Right atrium auricular region (tissue), 2 donors: ENCODE results near the gene MAP1LC3B. TPM values are rescaled to one million over a fixed set of nuclear protein-coding genes. Genes with fewer than 3 reads are reported as not detected.
A peak's percentile ranks its signal among the peaks of the same experiment; 100 is the strongest.
"Not testable (repeated sequence)": the region's sequence is repeated elsewhere in the genome, so short reads cannot be mapped to it uniquely, and the experiment has no call there.

Source experiments
- DNase-seq: peaks from one replicate; pipeline ENCODE4 v3.0.0-alpha.2; 2019; ENCODE audit warnings: low spot score
- H3K27ac ChIP-seq, 2 donors: fragments of 200-600 bp; sonication (generic); 1 replicate in 1 of 2; 2 replicates in 1 of 2; pipeline ENCODE4 v1.5.1; 2016 to 2019
- H3K27me3 ChIP-seq, 2 donors: fragments of 200-600 bp; sonication (generic); one replicate each; pipeline versions ENCODE4 v1.5.1 to v1.6.0; 2017 to 2019
- H3K36me3 ChIP-seq: fragments of 200-600 bp; sonication (generic); one replicate; pipeline ENCODE4 v1.5.1; 2016
- H3K4me1 ChIP-seq, 2 donors: fragments of 200-600 bp; sonication (generic); one replicate each; pipeline versions ENCODE4 v1.5.1 to v1.6.0; 2017 to 2019
- H3K4me3 ChIP-seq, 2 donors: fragments of 200-600 bp; sonication (generic); 1 replicate in 1 of 2; 2 replicates in 1 of 2; pipeline ENCODE4 v1.5.1; 2017 to 2019; ENCODE audit warnings: mild to moderate bottlenecking in 1 of 2, moderate library complexity in 1 of 2
- H3K9me3 ChIP-seq, 2 donors: fragments of 200-600 bp; sonication (generic); one replicate each; pipeline ENCODE4 v1.5.1; 2019
- total RNA-seq, 2 donors: library from RNA; depleted of rRNA; stranded (reverse); fragments of >200 nt; gene quantifications; one replicate each; pipeline ENCODE4 v1.1.0, GENCODE V29; 2016
- TF ChIP-seq, protein P1 (sequence below), 2 donors: fragments of 200-600 bp; sonication (generic); IDR thresholded peaks; one replicate each; pipeline ENCODE4 v1.5.1; 2019; ENCODE audit warnings: antibody characterized with exemption in 2 of 2

Gene MAP1LC3B
- total RNA-seq, 2 donors from 2014 or later: 57.5 to 83.0 TPM

- no peaks in the 10 kb centered on the region for H3K36me3 ChIP-seq
- peak overlapping the region; percentile 5 to 25 for H3K4me3 ChIP-seq
- TF ChIP-seq, protein P1, sequence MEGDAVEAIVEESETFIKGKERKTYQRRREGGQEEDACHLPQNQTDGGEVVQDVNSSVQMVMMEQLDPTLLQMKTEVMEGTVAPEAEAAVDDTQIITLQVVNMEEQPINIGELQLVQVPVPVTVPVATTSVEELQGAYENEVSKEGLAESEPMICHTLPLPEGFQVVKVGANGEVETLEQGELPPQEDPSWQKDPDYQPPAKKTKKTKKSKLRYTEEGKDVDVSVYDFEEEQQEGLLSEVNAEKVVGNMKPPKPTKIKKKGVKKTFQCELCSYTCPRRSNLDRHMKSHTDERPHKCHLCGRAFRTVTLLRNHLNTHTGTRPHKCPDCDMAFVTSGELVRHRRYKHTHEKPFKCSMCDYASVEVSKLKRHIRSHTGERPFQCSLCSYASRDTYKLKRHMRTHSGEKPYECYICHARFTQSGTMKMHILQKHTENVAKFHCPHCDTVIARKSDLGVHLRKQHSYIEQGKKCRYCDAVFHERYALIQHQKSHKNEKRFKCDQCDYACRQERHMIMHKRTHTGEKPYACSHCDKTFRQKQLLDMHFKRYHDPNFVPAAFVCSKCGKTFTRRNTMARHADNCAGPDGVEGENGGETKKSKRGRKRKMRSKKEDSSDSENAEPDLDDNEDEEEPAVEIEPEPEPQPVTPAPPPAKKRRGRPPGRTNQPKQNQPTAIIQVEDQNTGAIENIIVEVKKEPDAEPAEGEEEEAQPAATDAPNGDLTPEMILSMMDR (IDR thresholded peaks at IDR 0.05): no peak
- no peaks in the 10 kb centered on the region for H3K9me3 ChIP-seq
- no peak for DNase-seq
- H3K27ac ChIP-seq: peak overlapping the region; percentile 92 to 95
- no peaks in the 10 kb centered on the region for H3K27me3 ChIP-seq
- H3K4me1 ChIP-seq: peaks cover 0 to 46% of the 10 kb centered on the region in 2 donors
These were observed 3.4 kb upstream of the MAP1LC3B start for GRCh38 chr16:87388818-87389134.

DNA sequence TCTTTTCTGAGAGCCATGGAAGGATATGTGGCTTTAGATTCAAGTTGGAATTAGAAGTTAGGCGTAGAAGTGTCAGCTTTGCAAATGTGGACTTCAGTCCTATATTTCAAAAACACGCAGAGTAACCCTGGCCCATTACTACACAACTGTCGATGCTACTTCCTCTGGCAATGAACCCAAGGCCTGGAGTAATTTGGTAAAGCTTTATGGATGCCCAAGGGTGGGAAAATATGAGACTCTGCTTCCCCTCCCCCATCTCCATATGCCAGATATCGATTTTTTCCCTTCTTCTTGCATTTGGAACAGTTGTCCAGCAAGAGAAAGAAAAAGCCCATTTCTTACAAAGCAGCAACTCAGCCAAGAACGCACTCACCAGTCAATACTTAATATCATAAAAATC is 2.9 kb upstream of the MAP1LC3B start:
- Histone ChIP-seq H3K27me3 (no peaks in the 10 kb centered on the region), H3K4me3 (no peak overlapping the region), H3K27ac (peak overlapping the region; percentile 92 to 95), H3K36me3 (no peaks in the 10 kb centered on the region), H3K9me3 (no peaks in the 10 kb centered on the region), H3K4me1 (peaks cover 0 to 50% of the 10 kb centered on the region in 2 donors)
- DNase-seq: no peak
- TF ChIP-seq, protein P1 (IDR thresholded peaks at IDR 0.05): no peak

DNA sequence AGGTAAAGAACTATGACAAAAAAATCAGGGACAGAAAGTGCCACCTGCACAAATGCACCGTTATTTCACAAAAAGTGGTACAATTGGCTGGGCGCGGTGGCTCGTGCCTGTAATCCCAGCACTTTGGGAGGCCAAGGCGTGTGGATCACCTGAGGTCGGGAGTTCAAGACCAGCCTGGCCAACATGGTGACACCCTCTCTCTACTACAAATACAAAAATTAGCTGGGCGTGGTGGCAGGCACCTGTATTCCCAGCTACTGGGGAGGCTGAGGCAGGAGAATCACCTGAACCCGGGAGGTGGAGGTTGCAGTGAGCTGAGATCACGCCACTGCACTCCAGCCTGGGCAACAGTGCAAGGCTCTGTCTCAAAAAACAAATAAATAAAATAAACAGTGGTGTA is 2.2 kb upstream of the MAP1LC3B start:
- H3K4me1 ChIP-seq: peaks cover 0 to 50% of the 10 kb centered on the region in 2 donors
- not testable (repeated sequence) for H3K9me3 ChIP-seq, H3K27me3 ChIP-seq, DNase-seq, H3K36me3 ChIP-seq, H3K4me3 ChIP-seq
- H3K27ac ChIP-seq: peak overlapping the region; percentile 92 to 95

- no peak for DNase-seq
These were observed 1.4 kb upstream of the MAP1LC3B start for GRCh38 chr16:87390641-87391323.

DNA sequence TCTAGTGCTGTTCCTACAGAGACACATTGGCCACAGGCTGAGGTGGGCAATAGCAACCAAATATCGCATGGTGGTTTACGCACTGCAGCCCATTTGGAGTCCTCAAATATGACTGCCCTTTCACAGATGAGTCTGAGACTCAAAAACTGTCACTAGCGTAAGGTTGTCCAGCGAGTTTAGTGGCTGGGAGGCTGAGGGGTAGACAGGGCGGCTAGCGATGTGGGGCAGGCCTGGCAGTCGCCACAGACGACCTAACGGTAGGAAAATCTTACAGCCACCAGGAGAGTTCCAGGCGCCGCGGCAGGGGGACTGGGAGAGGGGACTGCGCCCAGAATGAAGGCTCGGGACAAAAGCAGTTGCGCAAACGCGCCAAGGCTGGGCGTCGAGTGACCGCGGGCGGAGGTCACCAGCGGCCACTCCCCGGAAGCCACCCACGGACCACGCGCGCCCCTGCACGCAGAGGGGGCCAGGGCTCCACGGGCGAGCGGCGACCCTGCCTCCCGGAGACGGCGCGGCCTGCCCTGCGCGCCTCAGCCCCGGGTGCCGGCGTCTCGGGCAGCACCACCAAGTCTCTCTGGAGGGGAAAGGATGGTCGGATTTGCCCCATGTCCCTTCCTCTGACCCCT is 699 bp upstream of the MAP1LC3B start:
- Histone ChIP-seq H3K27ac (peak overlapping the region; percentile 97 to 99), H3K4me3 (peak overlapping the region; percentile 74 to 84), H3K36me3 (no peaks in the 10 kb centered on the region), H3K27me3 (no peaks in the 10 kb centered on the region), H3K4me1 (peaks cover 0 to 55% of the 10 kb centered on the region in 2 donors), H3K9me3 (no peaks in the 10 kb centered on the region)
- peak; percentile 85 for DNase-seq
- TF ChIP-seq, protein P1 (IDR thresholded peaks at IDR 0.05): no peak

More at GRCh38 chr16:87390641-87391323, 1.4 kb upstream of the MAP1LC3B start:
- H3K4me1 ChIP-seq: peaks cover 0 to 55% of the 10 kb centered on the region in 2 donors
- TF ChIP-seq, protein P1 (IDR thresholded peaks at IDR 0.05): no peak
- H3K4me3 ChIP-seq: peak overlapping the region in 1 of 2 donors; percentile 84
- no peaks in the 10 kb centered on the region for H3K27me3 ChIP-seq
- H3K9me3 ChIP-seq: no peaks in the 10 kb centered on the region
- peak overlapping the region; percentile 97 to 99 for H3K27ac ChIP-seq
- no peaks in the 10 kb centered on the region for H3K36me3 ChIP-seq

GRCh38 chr16:87392821-87393679 is 914 bp downstream of the MAP1LC3B start:
- TF ChIP-seq, protein P1 (IDR thresholded peaks at IDR 0.05): peak in 1 of 2 donors; percentile 54
- peak overlapping the region; percentile 97 to 99 for H3K27ac ChIP-seq
- H3K27me3 ChIP-seq: no peaks in the 10 kb centered on the region
- no peaks in the 10 kb centered on the region for H3K9me3 ChIP-seq
- peaks cover 0 to 43% of the 10 kb centered on the region in 2 donors for H3K4me1 ChIP-seq
- H3K4me3 ChIP-seq: peak overlapping the region; percentile 74 to 84
- DNase-seq: no peak
- H3K36me3 ChIP-seq: no peaks in the 10 kb centered on the region
